Sigmoid colon (tissue), 7 donors: ENCODE results near the gene FREM1. TPM values are rescaled to one million over a fixed set of nuclear protein-coding genes. Genes with fewer than 3 reads are reported as not detected.

Experiments
- DNase-seq: peaks from one replicate; pipeline ENCODE4 v3.0.0-alpha.2; 2019
- H3K27ac ChIP-seq, 4 donors: fragments of 200-600 bp; sonication (generic); one replicate each; pipeline ENCODE4 v1.5.1; 2016 to 2019; ENCODE audit warnings: mild to moderate bottlenecking in 1 of 4
- H3K27me3 ChIP-seq, 3 donors: fragments of 200-600 bp; sonication (generic); one replicate each; pipeline ENCODE4 v1.5.1; 2019; ENCODE audit warnings: mild to moderate bottlenecking in 1 of 3
- H3K36me3 ChIP-seq, 4 donors: fragments of 200-600 bp; sonication (generic); one replicate each; pipeline ENCODE4 v1.5.1; 2016 to 2019
- H3K4me1 ChIP-seq, 4 donors: fragments of 200-600 bp; sonication (generic); one replicate each; pipeline ENCODE4 v1.5.1; 2017 to 2019
- H3K4me3 ChIP-seq, 4 donors: fragments of 200-600 bp; sonication (generic); one replicate each; pipeline ENCODE4 v1.5.1; 2017 to 2019; ENCODE audit warnings: mild to moderate bottlenecking in 2 of 4, moderate library complexity in 1 of 4
- H3K9me3 ChIP-seq, 4 donors: fragments of 200-600 bp in 3 of 4; sonication (generic) in 3 of 4; one replicate each; pipeline versions ENCODE4 v1.5.1 to v1.6.1; 2013 to 2019
- EP300 ChIP-seq, 4 donors: sonication (generic); formaldehyde crosslinking; IDR thresholded peaks; one replicate each; pipeline ENCODE4 v1.6.1; 2017; ENCODE audit warnings: antibody characterized with exemption in 4 of 4
- POLR2A ChIP-seq, 2 donors: fragments of 450-650 bp; IDR thresholded peaks; one replicate each; pipeline ENCODE4 v1.6.1; 2016; ENCODE audit warnings: antibody characterized with exemption in 2 of 2, mild to moderate bottlenecking in 2 of 2, moderate library complexity in 2 of 2
- POLR2AphosphoS5 ChIP-seq, 4 donors: sonication (generic); formaldehyde crosslinking; IDR thresholded peaks; one replicate each; pipeline ENCODE4 v1.6.1; 2017; ENCODE audit warnings: antibody characterized with exemption in 4 of 4
- intact Hi-C: fragments of 100-400 bp; cut with DNase I; formaldehyde crosslinking; loops from one replicate; pipeline ENCODE4 v1.15.1; 2023
- polyA plus RNA-seq, 3 donors: library from polyadenylated mRNA; stranded (reverse); fragments of 200-250 nt; gene quantifications; one replicate each; pipeline ENCODE4 v1.2.3, GENCODE V29; 2013
- small RNA-seq, 3 donors: library from RNA; depleted of rRNA; stranded (forward); fragments of <200 nt; gene quantifications; one replicate each; pipeline ENCODE3, GENCODE V24; 2016
- total RNA-seq, 4 donors: library from RNA; depleted of rRNA; stranded (reverse); fragments of >200 nt; gene quantifications; one replicate each; pipeline ENCODE4 v1.1.0, GENCODE V29; 2016
- TF ChIP-seq, protein P1 (sequence below), 4 experiments: fragments of 450-650 bp in 3 of 4; fragments of 200-600 bp in 1 of 4; IDR thresholded peaks; one replicate each; pipeline ENCODE4 v1.5.1; 2016 to 2019; ENCODE audit warnings: antibody characterized with exemption in 4 of 4, mild to moderate bottlenecking in 3 of 4, moderate library complexity in 2 of 4
- donor health status: healthy with polysubstance abuse.
- donor health status: Bipolar disorder and iron deficiency.
- donor health status: healthy.

Gene FREM1
- total and polyA plus RNA-seq, 7 donors, result 0.96 to 45.1 (median 11.4) TPM; not detected in 1

DNA sequence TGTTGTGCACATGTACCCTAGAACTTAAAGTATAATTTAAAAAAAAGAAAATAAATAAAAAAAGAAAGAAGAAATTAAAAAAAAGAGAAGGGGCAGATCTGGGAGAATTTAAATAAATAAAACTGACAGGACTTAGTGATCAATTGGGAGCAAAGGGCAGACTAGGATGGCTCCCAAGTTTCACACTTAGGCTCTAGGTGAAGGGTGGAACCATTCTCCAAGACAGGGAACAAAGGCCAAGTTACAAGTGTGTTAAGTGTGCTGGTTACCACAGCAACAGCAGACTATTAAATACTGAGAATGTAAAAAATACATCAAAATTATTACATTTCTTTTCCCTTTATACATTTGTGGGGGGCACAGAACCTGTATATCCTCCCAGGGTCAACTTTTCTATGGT, 224.1 kb downstream of the FREM1 start:
- Histone ChIP-seq H3K9me3 (no peaks in the 10 kb centered on the region), H3K4me1 (no peaks in the 10 kb centered on the region), H3K4me3 (no peak overlapping the region), H3K27me3 (no peaks in the 10 kb centered on the region), H3K36me3 (peaks cover 0 to 42% (median 8%) of the 10 kb centered on the region in 4 donors), H3K27ac (no peak overlapping the region)
- no peak for TF ChIP-seq EP300 (IDR thresholded peaks at IDR 0.05)
- TF ChIP-seq, protein P1, sequence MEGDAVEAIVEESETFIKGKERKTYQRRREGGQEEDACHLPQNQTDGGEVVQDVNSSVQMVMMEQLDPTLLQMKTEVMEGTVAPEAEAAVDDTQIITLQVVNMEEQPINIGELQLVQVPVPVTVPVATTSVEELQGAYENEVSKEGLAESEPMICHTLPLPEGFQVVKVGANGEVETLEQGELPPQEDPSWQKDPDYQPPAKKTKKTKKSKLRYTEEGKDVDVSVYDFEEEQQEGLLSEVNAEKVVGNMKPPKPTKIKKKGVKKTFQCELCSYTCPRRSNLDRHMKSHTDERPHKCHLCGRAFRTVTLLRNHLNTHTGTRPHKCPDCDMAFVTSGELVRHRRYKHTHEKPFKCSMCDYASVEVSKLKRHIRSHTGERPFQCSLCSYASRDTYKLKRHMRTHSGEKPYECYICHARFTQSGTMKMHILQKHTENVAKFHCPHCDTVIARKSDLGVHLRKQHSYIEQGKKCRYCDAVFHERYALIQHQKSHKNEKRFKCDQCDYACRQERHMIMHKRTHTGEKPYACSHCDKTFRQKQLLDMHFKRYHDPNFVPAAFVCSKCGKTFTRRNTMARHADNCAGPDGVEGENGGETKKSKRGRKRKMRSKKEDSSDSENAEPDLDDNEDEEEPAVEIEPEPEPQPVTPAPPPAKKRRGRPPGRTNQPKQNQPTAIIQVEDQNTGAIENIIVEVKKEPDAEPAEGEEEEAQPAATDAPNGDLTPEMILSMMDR (IDR thresholded peaks at IDR 0.05), result no peak
- TF ChIP-seq POLR2A (IDR thresholded peaks at IDR 0.05), result no peak
- TF ChIP-seq POLR2AphosphoS5 (IDR thresholded peaks at IDR 0.05), result no peak
- no peak for DNase-seq
- intact Hi-C loops, result no loop called here

Small RNAs within 50 kb of the gene (small RNA-seq; reads per million reads assigned to genes)
- gene RNU6-1260P, result 0 reads per million in 3 donors

Other genes with a start within 250 kb of the FREM1 start
- 10 to 100 TPM; 14.1 to 34.9 (median 15.3) TPM for gene ZDHHC21, start 217.0 kb downstream of the FREM1 start, total RNA-seq
- 1 to 10 TPM; 3.0 to 5.1 (median 4.0) TPM for gene ZDHHC21, start 217.0 kb downstream of the FREM1 start, polyA plus RNA-seq
- gene CER1, start 187.7 kb downstream of the FREM1 start, total RNA-seq, result under 1 TPM in 2 of 4 donors, not detected in 2; 0.71 to 0.99 TPM
- not detected for gene CER1, start 187.7 kb downstream of the FREM1 start, polyA plus RNA-seq